PFSK-1 (cell line): ENCODE measurements around the gene TASOR2.

ENCODE experiments used
- FOXP2 ChIP-seq: optimal IDR thresholded peaks from 2 replicates; pipeline ENCODE3; 2011; ENCODE audit warnings: borderline replicate concordance, control low read depth, inconsistent platforms; ENCODE audit not compliant: insufficient read depth; ENCODE audit errors: extremely low read length, extremely low read depth
- POLR2AphosphoS5 ChIP-seq: IDR thresholded peaks from 2 replicates; pipeline ENCODE4 v1.6.1; 2012; ENCODE audit warnings: low read depth, mild to moderate bottlenecking, control low read depth, low read length, moderate library complexity
- SIN3A ChIP-seq: IDR thresholded peaks from 2 replicates; pipeline ENCODE4 v1.6.1; 2012; ENCODE audit warnings: mild to moderate bottlenecking, low read length, moderate library complexity, borderline replicate concordance; ENCODE audit not compliant: insufficient read depth
- TAF1 ChIP-seq: IDR thresholded peaks from 2 replicates; pipeline ENCODE4 v1.6.1; 2012; ENCODE audit warnings: low read length, control low read depth, borderline replicate concordance; ENCODE audit not compliant: insufficient read depth
- TF ChIP-seq, protein P1 (sequence below), 2 experiments: IDR thresholded peaks; 2 replicates each; pipeline versions ENCODE4 v1.6.1 to v1.8.0; 2011 to 2012; ENCODE audit warnings: low read depth in 2 of 2, low read length in 2 of 2, control low read depth in 1 of 2, inconsistent platforms in 1 of 2, mild to moderate bottlenecking in 1 of 2, moderate library complexity in 1 of 2; ENCODE audit not compliant: insufficient read depth in 1 of 2

The TASOR2 gene

DNA sequence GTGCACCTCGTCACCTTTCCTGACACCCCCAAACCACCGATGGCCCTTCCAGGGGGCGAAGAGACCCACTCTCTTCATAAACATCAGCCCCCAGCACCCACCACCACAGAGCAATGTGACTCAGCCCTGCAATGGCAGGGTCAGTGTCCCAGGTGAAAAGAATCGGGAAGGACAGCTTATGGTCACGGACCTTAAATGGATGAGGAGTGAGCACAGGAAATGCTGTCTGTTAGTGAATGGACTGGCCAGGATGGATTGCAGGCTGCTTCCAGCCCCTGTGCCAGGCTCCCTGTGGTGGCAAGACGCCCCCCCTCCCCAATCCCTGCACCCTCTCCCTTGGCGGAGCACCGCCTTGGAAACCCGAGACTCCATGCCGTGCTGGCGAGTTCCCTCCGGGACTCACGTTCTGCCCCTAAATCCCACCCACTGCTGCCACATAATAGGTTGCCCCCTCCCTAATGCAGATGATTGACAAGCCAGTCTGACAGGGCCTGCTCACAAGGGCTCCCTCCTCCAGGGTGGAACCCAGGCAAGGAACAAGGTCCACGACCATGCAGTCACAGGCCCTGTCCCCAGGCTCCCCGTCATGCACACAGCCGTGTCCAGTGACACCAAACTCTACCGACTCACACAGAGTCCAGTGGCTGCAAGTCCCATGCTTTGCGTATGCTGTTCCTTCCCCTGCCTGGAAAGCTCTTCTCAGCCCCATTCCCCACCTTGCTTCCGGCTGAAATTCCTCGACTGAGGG is 25.6 kb upstream of the TASOR2 start:
- no peak for TF ChIP-seq FOXP2
- no peak for TF ChIP-seq TAF1
- no peak for TF ChIP-seq SIN3A
- no peak for TF ChIP-seq POLR2AphosphoS5
- TF ChIP-seq, protein P1, sequence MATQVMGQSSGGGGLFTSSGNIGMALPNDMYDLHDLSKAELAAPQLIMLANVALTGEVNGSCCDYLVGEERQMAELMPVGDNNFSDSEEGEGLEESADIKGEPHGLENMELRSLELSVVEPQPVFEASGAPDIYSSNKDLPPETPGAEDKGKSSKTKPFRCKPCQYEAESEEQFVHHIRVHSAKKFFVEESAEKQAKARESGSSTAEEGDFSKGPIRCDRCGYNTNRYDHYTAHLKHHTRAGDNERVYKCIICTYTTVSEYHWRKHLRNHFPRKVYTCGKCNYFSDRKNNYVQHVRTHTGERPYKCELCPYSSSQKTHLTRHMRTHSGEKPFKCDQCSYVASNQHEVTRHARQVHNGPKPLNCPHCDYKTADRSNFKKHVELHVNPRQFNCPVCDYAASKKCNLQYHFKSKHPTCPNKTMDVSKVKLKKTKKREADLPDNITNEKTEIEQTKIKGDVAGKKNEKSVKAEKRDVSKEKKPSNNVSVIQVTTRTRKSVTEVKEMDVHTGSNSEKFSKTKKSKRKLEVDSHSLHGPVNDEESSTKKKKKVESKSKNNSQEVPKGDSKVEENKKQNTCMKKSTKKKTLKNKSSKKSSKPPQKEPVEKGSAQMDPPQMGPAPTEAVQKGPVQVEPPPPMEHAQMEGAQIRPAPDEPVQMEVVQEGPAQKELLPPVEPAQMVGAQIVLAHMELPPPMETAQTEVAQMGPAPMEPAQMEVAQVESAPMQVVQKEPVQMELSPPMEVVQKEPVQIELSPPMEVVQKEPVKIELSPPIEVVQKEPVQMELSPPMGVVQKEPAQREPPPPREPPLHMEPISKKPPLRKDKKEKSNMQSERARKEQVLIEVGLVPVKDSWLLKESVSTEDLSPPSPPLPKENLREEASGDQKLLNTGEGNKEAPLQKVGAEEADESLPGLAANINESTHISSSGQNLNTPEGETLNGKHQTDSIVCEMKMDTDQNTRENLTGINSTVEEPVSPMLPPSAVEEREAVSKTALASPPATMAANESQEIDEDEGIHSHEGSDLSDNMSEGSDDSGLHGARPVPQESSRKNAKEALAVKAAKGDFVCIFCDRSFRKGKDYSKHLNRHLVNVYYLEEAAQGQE (IDR thresholded peaks at IDR 0.05; ENCODE audit: insufficient read depth in 1 of 2, low read depth in 2 of 2, low read length in 2 of 2): no peak

DNA sequence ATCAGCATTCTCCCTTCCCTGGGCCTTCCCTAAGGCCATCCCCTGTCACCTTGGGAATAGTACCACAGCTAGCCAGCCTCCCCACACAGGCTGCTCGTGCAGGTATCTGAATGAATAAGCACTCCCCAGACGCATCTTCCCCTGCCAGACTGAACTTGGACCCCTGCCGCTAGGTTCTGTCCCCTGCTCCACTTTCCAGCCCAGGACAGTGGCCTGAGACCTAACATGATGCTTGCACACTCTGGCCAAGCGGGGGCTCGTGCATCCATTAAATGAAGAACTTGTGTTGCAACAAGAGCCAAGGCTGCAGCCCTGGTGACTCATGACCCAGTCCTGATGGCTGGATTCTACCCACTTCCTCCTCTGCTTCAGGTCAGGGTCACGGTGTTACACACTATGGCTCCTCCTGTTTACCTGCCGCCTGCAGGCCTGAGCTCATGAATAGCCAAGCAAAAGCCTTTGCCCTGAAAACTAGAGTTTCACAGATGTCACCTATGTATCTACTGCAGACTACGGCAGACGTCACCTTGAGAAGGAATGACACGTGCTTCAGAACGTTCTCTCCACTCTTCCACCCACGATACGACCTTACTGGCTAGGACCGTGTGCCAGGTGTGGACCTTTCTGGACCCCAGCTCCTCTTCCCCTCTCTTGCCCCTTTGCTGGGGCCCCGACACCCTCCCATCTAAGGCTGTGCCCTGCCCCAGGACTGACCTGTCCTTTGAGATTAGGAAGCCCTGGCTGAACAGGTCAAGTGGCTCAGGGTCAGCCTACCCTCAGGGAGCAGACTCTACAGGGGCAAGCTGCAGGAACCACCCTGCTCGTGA is 24.7 kb upstream of the TASOR2 start:
- TF ChIP-seq FOXP2 (no peak), TAF1 (no peak), SIN3A (no peak), POLR2AphosphoS5 (no peak)
- TF ChIP-seq, protein P1 (IDR thresholded peaks at IDR 0.05; ENCODE audit: insufficient read depth in 1 of 2, low read depth in 2 of 2, low read length in 2 of 2): no peak

DNA sequence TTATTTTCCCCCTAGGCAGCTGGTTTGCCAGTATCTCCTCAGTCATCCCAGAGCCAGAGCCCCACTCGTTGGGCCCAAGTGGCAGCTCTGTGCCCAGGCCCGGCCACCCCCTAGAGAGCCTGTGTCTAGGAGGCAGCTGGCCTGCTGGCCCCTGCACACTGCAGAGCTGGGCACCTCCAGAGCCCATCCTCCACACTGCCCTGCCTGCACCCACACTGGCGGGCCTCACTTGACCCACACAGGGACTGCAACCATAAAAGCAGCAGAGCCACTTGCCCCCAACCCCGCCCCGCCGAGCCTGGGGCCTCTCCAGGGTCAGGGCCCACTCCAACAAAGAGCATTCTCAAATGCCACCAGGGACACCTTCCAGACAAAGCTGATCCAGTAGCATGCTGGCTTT is 23.6 kb upstream of the TASOR2 start:
- TF ChIP-seq, protein P1 (IDR thresholded peaks at IDR 0.05; ENCODE audit: insufficient read depth in 1 of 2, low read depth in 2 of 2, low read length in 2 of 2): no peak
- no peak for TF ChIP-seq TAF1
- TF ChIP-seq SIN3A: no peak
- TF ChIP-seq FOXP2: no peak
- TF ChIP-seq POLR2AphosphoS5: no peak

DNA sequence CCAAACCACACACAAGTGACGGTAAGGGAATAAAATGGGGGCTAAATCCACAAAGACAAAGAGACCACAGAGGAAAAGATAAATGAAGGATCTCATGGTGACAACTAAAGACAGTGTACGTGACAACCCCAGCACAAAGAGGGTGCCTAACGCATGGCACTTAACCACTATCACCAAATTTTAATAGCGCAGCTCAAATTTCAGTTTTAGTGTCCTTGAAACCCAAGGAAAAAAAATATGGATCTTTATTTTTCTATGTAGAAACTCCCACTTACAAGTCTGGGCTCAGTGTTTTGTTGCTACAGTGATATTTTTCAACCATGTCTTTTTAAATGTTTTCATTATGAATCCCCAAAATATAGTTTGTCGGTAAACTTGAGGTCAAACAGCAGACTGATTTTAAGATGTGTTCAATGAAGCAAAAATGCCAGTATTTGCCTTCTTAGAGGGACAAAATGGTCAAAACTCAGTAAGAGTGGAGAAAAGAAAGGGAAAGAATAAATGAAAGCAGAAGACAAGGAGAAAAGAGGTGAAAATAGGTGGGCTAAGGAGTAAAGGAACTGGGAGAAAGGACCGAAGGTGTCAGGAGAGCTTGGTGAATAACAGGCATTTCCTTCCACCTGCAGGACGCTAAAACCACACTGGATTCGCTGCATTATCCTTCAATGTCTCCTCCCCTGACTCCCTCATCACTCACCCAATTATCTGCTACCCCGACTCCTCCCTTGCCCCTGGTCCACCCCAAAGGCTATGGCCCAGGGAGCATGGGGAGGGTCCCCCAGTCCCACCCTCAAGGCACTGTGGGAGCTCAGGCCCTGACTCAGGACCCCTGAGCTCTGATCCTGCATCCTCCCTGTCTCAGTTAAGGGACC is 21.7 kb upstream of the TASOR2 start:
- TF ChIP-seq, protein P1 (IDR thresholded peaks at IDR 0.05; ENCODE audit: insufficient read depth in 1 of 2, low read depth in 2 of 2, low read length in 2 of 2): no peak
- TF ChIP-seq SIN3A: no peak
- TF ChIP-seq FOXP2: no peak
- no peak for TF ChIP-seq TAF1
- no peak for TF ChIP-seq POLR2AphosphoS5
